ENCODE measurements around the gene DIS3L. TPM values are rescaled to one million over a fixed set of nuclear protein-coding genes. Genes with fewer than 3 reads are reported as not detected.
A peak's percentile ranks its signal among the peaks of the same experiment; 100 is the strongest.

The DIS3L gene
- total and polyA plus RNA-seq, 2 experiments from 2014 or later = 27.2 to 39.6 TPM

- Histone ChIP-seq H3K9me3 (ENCODE audit: low read depth) (no peaks in the 10 kb centered on the region), H3K36me3 (no peaks in the 10 kb centered on the region), H3K27ac (no peak overlapping the region), H3K27me3 (peaks cover 93% of the 10 kb centered on the region), H3K4me3 (peak overlapping the region; percentile 54), H3K4me1 (ENCODE audit: low read depth) (no peaks in the 10 kb centered on the region)
- DNase-seq (ENCODE audit: low read depth in 1 of 2, low spot score in 1 of 2) = peak; percentile 50 to 79
- peak; percentile 84 for TF ChIP-seq CTCF (IDR thresholded peaks at IDR 0.05; ENCODE audit: low read depth, low read length)
Observed at GRCh38 chr15:66251790-66252684, 41.3 kb upstream of the DIS3L start.

- TF ChIP-seq CTCF (IDR thresholded peaks at IDR 0.05; ENCODE audit: low read depth, low read length) = no peak
- DNase-seq (ENCODE audit: low read depth in 1 of 2, low spot score in 1 of 2) = peak; percentile 8 to 57
- H3K27me3 ChIP-seq = peaks cover 99% of the 10 kb centered on the region
- H3K9me3 ChIP-seq (ENCODE audit: low read depth) = no peaks in the 10 kb centered on the region
- H3K4me1 ChIP-seq (ENCODE audit: low read depth) = no peaks in the 10 kb centered on the region
- H3K36me3 ChIP-seq = no peaks in the 10 kb centered on the region
- H3K27ac ChIP-seq = no peak overlapping the region
- H3K4me3 ChIP-seq = peak overlapping the region; percentile 54
Observed at GRCh38 chr15:66252685-66253417, 40.5 kb upstream of the DIS3L start.

- H3K36me3 ChIP-seq = no peaks in the 10 kb centered on the region
- no peaks in the 10 kb centered on the region for H3K4me1 ChIP-seq (ENCODE audit: low read depth)
- TF ChIP-seq CTCF (IDR thresholded peaks at IDR 0.05; ENCODE audit: low read depth, low read length) = no peak
- H3K4me3 ChIP-seq = peak within 1 kb of the TSS; percentile 54
- H3K27me3 ChIP-seq = peaks cover 100% of the 10 kb centered on the region
- no peak within 1 kb of the TSS for H3K27ac ChIP-seq
- DNase-seq (ENCODE audit: low read depth in 1 of 2, low spot score in 1 of 2) = peak; percentile 53 to 57
- no peaks in the 10 kb centered on the region for H3K9me3 ChIP-seq (ENCODE audit: low read depth)
Observed at GRCh38 chr15:66253418-66254088, 39.8 kb upstream of the DIS3L start, which contains the start of gene MEGF11. MEGF11 (minus strand) TSS chr15:66253750; CDS start chr15:66128403, 125,347 bp downstream.

- peak in 1 of 2 donors; percentile 14 for DNase-seq (ENCODE audit: low read depth in 1 of 2, low spot score in 1 of 2)
- Histone ChIP-seq H3K4me1 (ENCODE audit: low read depth) (no peaks in the 10 kb centered on the region), H3K36me3 (no peaks in the 10 kb centered on the region), H3K4me3 (peak overlapping the region; percentile 54), H3K27me3 (peaks cover 99% of the 10 kb centered on the region), H3K9me3 (ENCODE audit: low read depth) (no peaks in the 10 kb centered on the region), H3K27ac (no peak overlapping the region)
- no peak for TF ChIP-seq CTCF (IDR thresholded peaks at IDR 0.05; ENCODE audit: low read depth, low read length)
Observed at GRCh38 chr15:66254089-66254950, 39.0 kb upstream of the DIS3L start.

Data from cardiac muscle cell (in vitro differentiated cells and primary cell).